ENCODE results near the gene DRAP1.
A peak's percentile ranks its signal among the peaks of the same experiment; 100 is the strongest.

Gene DRAP1

GRCh38 chr11:65906602-65907001, 12.6 kb upstream of the DRAP1 start:
- DNase-seq = no peak

- no peak for DNase-seq
Observed at GRCh38 chr11:65907878-65908277, 11.3 kb upstream of the DRAP1 start.

- no peak for DNase-seq
Observed at GRCh38 chr11:65911682-65912568, 7.3 kb upstream of the DRAP1 start.

- DNase-seq = no peak
Observed at GRCh38 chr11:65912845-65913244, 6.4 kb upstream of the DRAP1 start.

- no peak for DNase-seq
Observed at GRCh38 chr11:65915101-65915820, 4.0 kb upstream of the DRAP1 start.

- no peak for DNase-seq
Observed at GRCh38 chr11:65915821-65916251, 3.4 kb upstream of the DRAP1 start.

- no peak for DNase-seq
Observed at GRCh38 chr11:65916391-65916790, 2.8 kb upstream of the DRAP1 start.

- DNase-seq = no peak
Observed at GRCh38 chr11:65917077-65917433, 2.2 kb upstream of the DRAP1 start.

GRCh38 chr11:65917434-65918210, 1.6 kb upstream of the DRAP1 start:
- no peak for DNase-seq

GRCh38 chr11:65918211-65919140, 750 bp upstream of the DRAP1 start, which contains the start of gene C11orf68:
C11orf68 (minus strand) TSS chr11:65919062; CDS start chr11:65919031, 31 bp downstream.
- peak in 1 of 6 experiments; percentile 43 for DNase-seq

- DNase-seq = peak in 3 of 6 experiments; percentile 54 to 73 (median 70)
Observed at GRCh38 chr11:65919573-65920371, 546 bp downstream of the DRAP1 start.

GRCh38 chr11:65920372-65920802, 1.2 kb downstream of the DRAP1 start:
- DNase-seq = no peak

- DNase-seq = no peak
Observed at GRCh38 chr11:65921033-65921555, 1.9 kb downstream of the DRAP1 start.

- no peak for DNase-seq
Observed at GRCh38 chr11:65921876-65922275, 2.6 kb downstream of the DRAP1 start.

- no peak for DNase-seq
Observed at GRCh38 chr11:65922565-65922964, 3.3 kb downstream of the DRAP1 start.

- no peak for DNase-seq
Observed at GRCh38 chr11:65925397-65925796, 6.2 kb downstream of the DRAP1 start.

GRCh38 chr11:65927904-65928397, 8.7 kb downstream of the DRAP1 start:
- DNase-seq = peak; percentile 52 to 81 (median 76)

- no peak for DNase-seq
Observed at GRCh38 chr11:65928667-65929066, 9.4 kb downstream of the DRAP1 start.

- no peak for DNase-seq
Observed at GRCh38 chr11:65931773-65932557, 12.7 kb downstream of the DRAP1 start.

- peak in 1 of 6 experiments; percentile 5 for DNase-seq
Observed at GRCh38 chr11:65932558-65932919, 13.3 kb downstream of the DRAP1 start.

Data from stimulated activated naive CD4-positive, alpha-beta T cell (primary cell).